ENCODE results near the gene CLP1.

- TF ChIP-seq POLR2A (IDR thresholded peaks at IDR 0.05) (no peak), CTCF (IDR thresholded peaks at IDR 0.05) (no peak)
These were observed 9.7 kb downstream of the CLP1 start for GRCh38 chr11:57667117-57667735.

Data from testis (tissue), 2 donors.